GM13976 (cell line): ENCODE data around the gene UBE2V1.

Source experiments
- DNase-seq: peaks from one replicate; pipeline ENCODE4 v3.0.0; 2012; ENCODE audit warnings: low spot score
- in situ Hi-C: fragments of 300-500 bp; cut with MboI; formaldehyde crosslinking; loops from one replicate; pipeline ENCODE4 v1.12.0; 2022; ENCODE audit warnings: low sequenced_read_pairs, mixed read lengths, inconsistent platforms; ENCODE audit not compliant: unreplicated experiment
- TF ChIP-seq, protein P1 (sequence below): IDR thresholded peaks from 2 replicates; pipeline ENCODE4 v1.5.1; 2012; ENCODE audit warnings: borderline replicate concordance, mild to moderate bottlenecking; ENCODE audit not compliant: insufficient read depth; ENCODE audit errors: extremely low read depth, missing control alignments, control extremely low read depth

UBE2V1 gene

DNA sequence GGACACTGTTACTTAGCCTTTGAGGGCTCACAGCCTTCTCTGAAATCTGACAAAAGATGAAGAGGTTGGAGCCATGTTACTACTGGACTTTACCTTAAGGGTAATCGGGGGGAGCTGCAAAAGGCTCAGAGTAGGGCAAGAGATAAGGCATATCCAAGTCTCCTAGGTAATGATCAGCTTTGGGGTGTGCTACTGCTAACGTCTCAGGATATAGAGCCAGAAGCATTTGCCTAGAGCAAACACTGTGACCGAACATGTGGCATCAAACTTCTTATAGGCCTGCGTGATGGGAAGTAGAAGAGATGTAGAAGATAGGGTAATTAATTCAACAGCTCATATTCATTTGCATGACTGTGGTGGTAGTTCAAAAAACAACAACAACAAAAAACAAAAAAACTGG lies 11.1 kb downstream of the UBE2V1 start:
- in situ Hi-C loops = no loop called here
- no peak for DNase-seq
- TF ChIP-seq, protein P1, sequence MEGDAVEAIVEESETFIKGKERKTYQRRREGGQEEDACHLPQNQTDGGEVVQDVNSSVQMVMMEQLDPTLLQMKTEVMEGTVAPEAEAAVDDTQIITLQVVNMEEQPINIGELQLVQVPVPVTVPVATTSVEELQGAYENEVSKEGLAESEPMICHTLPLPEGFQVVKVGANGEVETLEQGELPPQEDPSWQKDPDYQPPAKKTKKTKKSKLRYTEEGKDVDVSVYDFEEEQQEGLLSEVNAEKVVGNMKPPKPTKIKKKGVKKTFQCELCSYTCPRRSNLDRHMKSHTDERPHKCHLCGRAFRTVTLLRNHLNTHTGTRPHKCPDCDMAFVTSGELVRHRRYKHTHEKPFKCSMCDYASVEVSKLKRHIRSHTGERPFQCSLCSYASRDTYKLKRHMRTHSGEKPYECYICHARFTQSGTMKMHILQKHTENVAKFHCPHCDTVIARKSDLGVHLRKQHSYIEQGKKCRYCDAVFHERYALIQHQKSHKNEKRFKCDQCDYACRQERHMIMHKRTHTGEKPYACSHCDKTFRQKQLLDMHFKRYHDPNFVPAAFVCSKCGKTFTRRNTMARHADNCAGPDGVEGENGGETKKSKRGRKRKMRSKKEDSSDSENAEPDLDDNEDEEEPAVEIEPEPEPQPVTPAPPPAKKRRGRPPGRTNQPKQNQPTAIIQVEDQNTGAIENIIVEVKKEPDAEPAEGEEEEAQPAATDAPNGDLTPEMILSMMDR = no peak

GRCh38 chr20:50101281-50101680 lies 11.7 kb downstream of the UBE2V1 start:
- DNase-seq = no peak
- TF ChIP-seq, protein P1 = no peak
- in situ Hi-C loops = no loop called here

DNA sequence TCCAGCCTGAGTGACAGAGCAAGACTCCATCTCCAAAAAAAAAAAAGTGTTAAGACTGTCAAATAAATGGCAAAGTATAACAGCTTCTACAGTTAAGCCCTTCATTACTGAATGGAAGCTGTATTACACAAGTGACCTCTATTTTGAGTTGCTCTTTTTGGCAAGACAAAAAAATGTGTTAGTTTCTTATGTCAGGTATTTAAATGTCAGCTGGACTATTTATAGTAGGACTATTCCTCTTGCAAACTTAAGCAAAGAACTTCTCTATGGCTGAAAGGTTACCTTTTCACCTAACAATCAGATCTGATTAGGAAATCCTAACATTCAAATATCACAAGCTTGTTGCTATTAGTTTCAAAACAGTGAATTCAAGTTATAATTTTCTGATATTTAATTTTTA lies 12.4 kb downstream of the UBE2V1 start:
- in situ Hi-C loops = no loop called here
- no peak for DNase-seq
- TF ChIP-seq, protein P1 = no peak

GRCh38 chr20:50099565-50099991 lies 13.4 kb downstream of the UBE2V1 start:
- TF ChIP-seq, protein P1 = no peak
- DNase-seq = no peak
- in situ Hi-C loops = no loop called here

DNA sequence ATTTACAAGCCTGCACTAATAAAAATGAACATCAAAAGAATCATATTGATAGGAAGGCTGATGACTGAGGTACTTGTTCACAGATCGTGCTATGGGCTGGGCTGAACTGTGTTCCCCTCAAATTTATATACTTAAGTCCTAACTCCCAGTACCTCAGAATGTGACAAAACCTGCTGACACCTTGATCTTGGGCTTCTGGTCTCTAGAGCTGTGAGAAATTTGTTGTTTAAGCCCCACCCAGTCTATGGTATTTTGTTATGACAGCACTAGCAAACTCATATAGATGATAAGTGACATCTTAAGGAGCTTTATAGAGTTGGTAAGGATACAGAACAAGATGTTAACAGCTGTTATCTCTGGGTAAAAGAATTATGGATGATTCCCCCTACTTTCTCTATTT lies 13.8 kb downstream of the UBE2V1 start:
- in situ Hi-C loops = no loop called here
- TF ChIP-seq, protein P1 = no peak
- DNase-seq = no peak

GRCh38 chr20:50098259-50098658 lies 14.7 kb downstream of the UBE2V1 start:
- TF ChIP-seq, protein P1 = no peak
- in situ Hi-C loops = no loop called here
- no peak for DNase-seq

DNA sequence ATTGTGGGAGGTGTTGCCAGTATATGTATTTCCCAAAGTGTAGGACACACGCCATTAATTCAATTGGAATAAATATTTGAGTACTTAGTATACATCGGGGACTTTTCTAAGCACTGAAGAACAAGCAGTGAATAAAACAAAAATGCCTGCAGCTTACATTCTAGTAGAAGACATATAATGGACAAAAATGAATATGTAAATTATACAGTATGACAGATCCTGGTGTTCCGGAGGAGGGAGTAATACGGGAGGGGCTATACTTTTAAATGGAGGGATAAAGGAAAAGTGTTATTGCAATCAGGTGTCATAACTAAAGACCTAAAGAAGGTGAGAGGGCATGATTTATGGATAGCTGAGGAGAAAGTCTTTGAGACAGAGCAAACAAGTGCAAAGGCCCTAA lies 15.1 kb downstream of the UBE2V1 start:
- TF ChIP-seq, protein P1 = no peak
- in situ Hi-C loops = no loop called here
- no peak for DNase-seq
